RWPE2 (cell line): Measurements from ENCODE around the gene ARL5A.

Source experiments
- ATAC-seq: fragments of 200-7000 bp; cut with Tn5 transposase; 3 replicates; pipeline ENCODE4 v1.9.1; 2021; ENCODE audit warnings: low read depth
- DNase-seq: peaks from one replicate; pipeline ENCODE4 v3.0.0-alpha.2; 2020; ENCODE audit warnings: low spot score
- H3K27ac ChIP-seq: fragments of 450-650 bp; 2 replicates; pipeline ENCODE4 v1.5.1; 2017; ENCODE audit warnings: mild to moderate bottlenecking; ENCODE audit not compliant: poor library complexity, severe bottlenecking
- H3K27me3 ChIP-seq: fragments of 250-450 bp; sonication (Bioruptor Pico); 2 replicates; pipeline ENCODE4 v1.5.1; 2021; ENCODE audit warnings: mild to moderate bottlenecking, moderate library complexity; ENCODE audit not compliant: insufficient read depth, poor library complexity, severe bottlenecking
- H3K36me3 ChIP-seq: fragments of 250-450 bp; sonication (Bioruptor Pico); 2 replicates; pipeline ENCODE4 v1.5.1; 2020; ENCODE audit warnings: low read depth, mild to moderate bottlenecking, moderate library complexity
- H3K4me1 ChIP-seq: fragments of 250-450 bp; sonication (Bioruptor Pico); 2 replicates; pipeline ENCODE4 v1.5.1; 2021; ENCODE audit warnings: mild to moderate bottlenecking, moderate library complexity; ENCODE audit not compliant: insufficient read depth, poor library complexity, severe bottlenecking
- H3K4me3 ChIP-seq: fragments of 250-450 bp; sonication (Bioruptor Pico); 2 replicates; pipeline ENCODE4 v1.5.1; 2021; ENCODE audit warnings: mild to moderate bottlenecking, moderate library complexity; ENCODE audit not compliant: severe bottlenecking
- H3K9me3 ChIP-seq: fragments of 250-450 bp; sonication (Bioruptor Pico); 2 replicates; pipeline ENCODE4 v1.5.1; 2021; ENCODE audit warnings: mild to moderate bottlenecking, moderate library complexity; ENCODE audit not compliant: severe bottlenecking
- CTCF ChIP-seq: fragments of 450-650 bp; IDR thresholded peaks from one replicate; pipeline ENCODE4 v1.5.1; 2017; ENCODE audit warnings: mild to moderate bottlenecking, moderate library complexity; ENCODE audit not compliant: poor library complexity, severe bottlenecking

Gene ARL5A

GRCh38 chr2:151845884-151846283, 17.7 kb upstream of the ARL5A start:
- Histone ChIP-seq H3K4me3 (no peak overlapping the region), H3K27ac (no peak overlapping the region), H3K4me1 (no peaks in the 10 kb centered on the region), H3K27me3 (no peaks in the 10 kb centered on the region), H3K36me3 (no peaks in the 10 kb centered on the region), H3K9me3 (no peaks in the 10 kb centered on the region)
- no peak for DNase-seq
- ATAC-seq = no peak
- TF ChIP-seq CTCF = no peak

- no peak overlapping the region for H3K4me3 ChIP-seq
- TF ChIP-seq CTCF = no peak
- no peaks in the 10 kb centered on the region for H3K27me3 ChIP-seq
- H3K4me1 ChIP-seq = no peaks in the 10 kb centered on the region
- no peaks in the 10 kb centered on the region for H3K36me3 ChIP-seq
- no peak for DNase-seq
- H3K27ac ChIP-seq = no peak overlapping the region
- ATAC-seq = no peak
- H3K9me3 ChIP-seq = no peaks in the 10 kb centered on the region
These were observed 17.3 kb upstream of the ARL5A start for GRCh38 chr2:151845481-151845880.

- Histone ChIP-seq H3K4me1 (no peaks in the 10 kb centered on the region), H3K9me3 (no peaks in the 10 kb centered on the region), H3K27me3 (no peaks in the 10 kb centered on the region), H3K27ac (no peak overlapping the region), H3K36me3 (no peaks in the 10 kb centered on the region), H3K4me3 (no peak overlapping the region)
- DNase-seq = no peak
- no peak for ATAC-seq
- no peak for TF ChIP-seq CTCF
These were observed 16.1 kb upstream of the ARL5A start for GRCh38 chr2:151844211-151844896.

- no peak for DNase-seq
- Histone ChIP-seq H3K4me1 (no peaks in the 10 kb centered on the region), H3K27ac (no peak overlapping the region), H3K9me3 (no peaks in the 10 kb centered on the region), H3K4me3 (no peak overlapping the region), H3K27me3 (no peaks in the 10 kb centered on the region), H3K36me3 (no peaks in the 10 kb centered on the region)
- no peak for ATAC-seq
- TF ChIP-seq CTCF = no peak
These were observed 15.5 kb upstream of the ARL5A start for GRCh38 chr2:151843691-151844061.

GRCh38 chr2:151842830-151843690, 14.8 kb upstream of the ARL5A start:
- no peaks in the 10 kb centered on the region for H3K4me1 ChIP-seq
- TF ChIP-seq CTCF = no peak
- no peaks in the 10 kb centered on the region for H3K36me3 ChIP-seq
- H3K27ac ChIP-seq = no peak overlapping the region
- no peaks in the 10 kb centered on the region for H3K27me3 ChIP-seq
- no peak for DNase-seq
- ATAC-seq = no peak
- H3K9me3 ChIP-seq = no peaks in the 10 kb centered on the region
- no peak overlapping the region for H3K4me3 ChIP-seq
